Measurements from ENCODE around the gene CENPU. TPM values are rescaled to one million over a fixed set of nuclear protein-coding genes. Genes with fewer than 3 reads are reported as not detected.
A peak's percentile ranks its signal among the peaks of the same experiment; 100 is the strongest.
"Not testable (repeated sequence)": the region's sequence is repeated elsewhere in the genome, so short reads cannot be mapped to it uniquely, and the experiment has no call there.

CENPU gene
- total RNA-seq, 2 donors from 2014 or later = 80.9 to 82.3 TPM

DNA sequence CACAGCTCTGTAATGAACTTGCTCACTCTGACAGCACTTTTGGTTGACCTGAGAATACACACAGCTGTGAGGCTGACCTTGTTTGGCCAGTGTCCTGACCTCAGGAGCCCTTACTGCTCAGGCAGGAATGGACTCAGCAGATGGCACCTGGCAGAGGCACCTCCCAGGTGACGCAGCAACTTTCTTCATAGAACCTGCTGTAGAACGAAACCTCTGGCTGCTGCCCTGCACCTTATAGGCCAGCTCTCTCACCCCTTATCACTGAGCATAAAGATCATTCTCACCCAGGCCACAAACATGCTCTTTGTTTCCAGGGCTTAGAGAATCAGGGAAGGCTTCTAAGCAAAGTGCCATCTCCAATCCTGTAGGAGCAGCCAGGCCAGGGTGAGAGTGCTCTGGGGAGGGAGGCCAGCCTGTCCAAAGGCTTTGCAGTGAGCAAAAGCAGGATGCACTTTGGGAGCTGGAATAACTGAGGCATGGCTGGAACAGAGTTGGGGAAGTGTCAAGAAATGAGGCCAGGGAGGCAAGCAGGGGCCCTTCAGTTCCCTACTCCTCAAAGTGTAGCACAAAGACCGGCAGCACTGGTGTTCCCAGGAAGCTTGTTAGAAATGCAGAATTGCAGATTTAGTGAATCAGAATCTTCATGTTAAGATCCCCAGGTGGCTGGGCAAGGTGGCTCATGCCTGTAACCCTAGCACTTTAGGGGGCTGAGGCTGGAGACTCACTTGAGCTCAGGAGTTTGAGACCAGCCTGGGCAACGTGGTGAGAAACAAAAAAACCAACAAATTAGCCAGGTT is 13.3 kb upstream of the CENPU start:
- Mint-ChIP-seq H3K27me3 (ENCODE audit: low read depth) (no peaks in the 10 kb centered on the region), H3K4me3 (no peak overlapping the region), H3K36me3 (ENCODE audit: insufficient read depth in 2 of 2) (no peaks in the 10 kb centered on the region), H3K9me3 (no peaks in the 10 kb centered on the region), H3K27ac (no peak overlapping the region), H3K4me1 (ENCODE audit: low read depth) (peaks cover 21% of the 10 kb centered on the region)
- DNase-seq (no peak), ATAC-seq (replicated peaks in 1 of 2) (no peak)

GRCh38 chr4:184745831-184746795 is 12.2 kb upstream of the CENPU start:
- H3K36me3 Mint-ChIP-seq (ENCODE audit: insufficient read depth in 2 of 2) = no peaks in the 10 kb centered on the region
- peak overlapping the region; percentile 29 for H3K27ac Mint-ChIP-seq
- peaks cover 15% of the 10 kb centered on the region for H3K4me1 Mint-ChIP-seq (ENCODE audit: low read depth)
- H3K27me3 Mint-ChIP-seq (ENCODE audit: low read depth) = no peaks in the 10 kb centered on the region
- ATAC-seq (replicated peaks in 1 of 2) (peak; percentile 85 to 88), DNase-seq (peak; percentile 80)
- peak overlapping the region in 1 of 2 donors; percentile 8 for H3K4me3 Mint-ChIP-seq
- H3K9me3 Mint-ChIP-seq = no peaks in the 10 kb centered on the region

DNA sequence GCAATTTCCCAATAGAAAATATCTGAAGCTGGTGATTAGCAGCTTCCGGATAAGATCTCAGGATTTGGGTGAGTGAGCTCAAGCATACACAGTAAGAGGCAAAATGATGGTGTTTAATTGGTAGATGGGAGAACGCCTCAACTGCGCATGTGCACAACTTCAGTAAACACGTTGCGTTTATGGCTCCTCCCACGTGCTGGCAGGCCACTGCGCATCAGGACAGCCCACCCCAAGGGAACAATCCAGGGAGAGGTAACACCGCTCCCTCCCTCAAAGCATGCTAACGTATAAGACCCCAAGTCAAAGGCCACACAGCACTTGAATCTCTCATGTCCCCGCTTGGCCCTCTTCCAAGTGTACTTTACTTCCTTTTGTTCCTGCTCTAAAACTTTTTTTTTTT is 10.3 kb upstream of the CENPU start:
- Mint-ChIP-seq H3K4me3 (no peak overlapping the region), H3K27ac (no peak overlapping the region), H3K27me3 (ENCODE audit: low read depth) (no peaks in the 10 kb centered on the region), H3K9me3 (no peaks in the 10 kb centered on the region), H3K4me1 (ENCODE audit: low read depth) (peaks cover 24% of the 10 kb centered on the region), H3K36me3 (ENCODE audit: insufficient read depth in 2 of 2) (no peaks in the 10 kb centered on the region)
- DNase-seq (no peak), ATAC-seq (replicated peaks in 1 of 2) (no peak)

- H3K4me3 Mint-ChIP-seq = no peak overlapping the region
- H3K4me1 Mint-ChIP-seq (ENCODE audit: low read depth) = peaks cover 24% of the 10 kb centered on the region
- DNase-seq (no peak), ATAC-seq (replicated peaks in 1 of 2) (no peak)
- H3K27me3 Mint-ChIP-seq (ENCODE audit: low read depth) = no peaks in the 10 kb centered on the region
- H3K27ac Mint-ChIP-seq = no peak overlapping the region
- no peaks in the 10 kb centered on the region for H3K36me3 Mint-ChIP-seq (ENCODE audit: insufficient read depth in 2 of 2)
- H3K9me3 Mint-ChIP-seq = no peaks in the 10 kb centered on the region
These were observed 9.8 kb upstream of the CENPU start for GRCh38 chr4:184743650-184744049.

DNA sequence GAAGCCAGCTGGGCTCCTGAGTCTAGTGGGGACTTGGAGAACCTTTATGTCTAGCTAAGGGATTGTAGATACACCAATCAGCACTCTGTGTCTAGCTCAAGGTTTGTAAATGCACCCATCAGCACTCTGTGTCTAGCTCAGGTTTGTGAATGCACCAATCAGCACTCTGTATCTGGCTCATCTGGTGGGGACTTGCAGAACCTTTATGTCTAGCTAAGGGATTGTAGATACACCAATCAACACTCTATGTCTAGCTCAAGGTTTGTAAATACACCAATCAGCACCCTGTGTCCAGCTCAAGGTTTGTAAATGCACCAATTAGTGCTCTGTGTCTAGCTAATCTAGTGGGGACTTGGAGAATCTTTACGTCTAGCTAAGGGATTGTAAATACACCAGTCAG is 7.8 kb upstream of the CENPU start:
- DNase-seq; H3K9me3 Mint-ChIP-seq; H3K27ac Mint-ChIP-seq; H3K36me3 Mint-ChIP-seq (ENCODE audit: insufficient read depth in 2 of 2); ATAC-seq (replicated peaks in 1 of 2); H3K27me3 Mint-ChIP-seq (ENCODE audit: low read depth); H3K4me3 Mint-ChIP-seq: not testable (repeated sequence)
- peaks cover 18% of the 10 kb centered on the region for H3K4me1 Mint-ChIP-seq (ENCODE audit: low read depth)

GRCh38 chr4:184740980-184741391 is 7.1 kb upstream of the CENPU start:
- Mint-ChIP-seq H3K36me3 (ENCODE audit: insufficient read depth in 2 of 2) (no peaks in the 10 kb centered on the region), H3K27me3 (ENCODE audit: low read depth) (no peaks in the 10 kb centered on the region), H3K9me3 (no peaks in the 10 kb centered on the region), H3K4me3 (no peak overlapping the region), H3K4me1 (ENCODE audit: low read depth) (peaks cover 12% of the 10 kb centered on the region), H3K27ac (no peak overlapping the region)
- DNase-seq (no peak), ATAC-seq (replicated peaks in 1 of 2) (no peak)

GRCh38 chr4:184739575-184739974 is 5.7 kb upstream of the CENPU start:
- H3K9me3 Mint-ChIP-seq; H3K4me3 Mint-ChIP-seq; ATAC-seq (replicated peaks in 1 of 2); H3K36me3 Mint-ChIP-seq (ENCODE audit: insufficient read depth in 2 of 2); H3K27me3 Mint-ChIP-seq (ENCODE audit: low read depth); DNase-seq: not testable (repeated sequence)
- Mint-ChIP-seq H3K27ac (peak overlapping the region; percentile 12), H3K4me1 (ENCODE audit: low read depth) (peaks cover 12% of the 10 kb centered on the region)

DNA sequence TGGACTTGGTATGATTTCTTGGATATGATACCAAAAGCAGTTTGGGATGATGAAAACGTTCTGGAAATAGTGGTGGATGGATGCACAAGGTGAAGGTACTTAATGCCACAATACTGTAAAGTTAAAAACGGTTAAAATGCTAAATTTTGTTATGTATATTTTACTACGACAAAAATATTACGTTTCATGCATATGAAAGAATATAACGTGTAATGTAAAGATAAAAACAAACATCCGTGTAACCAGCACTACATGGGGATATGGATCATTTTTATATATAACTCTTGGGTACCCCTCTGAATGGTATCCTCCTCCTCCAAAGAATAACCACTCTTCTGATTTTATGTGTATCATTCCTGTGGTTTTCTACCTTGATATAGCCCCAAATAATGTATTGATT is 862 bp upstream of the CENPU start:
- no peak for DNase-seq
- Mint-ChIP-seq H3K27me3 (ENCODE audit: low read depth) (no peaks in the 10 kb centered on the region), H3K4me3 (peak overlapping the region; percentile 99 to 100), H3K27ac (no peak overlapping the region), H3K4me1 (ENCODE audit: low read depth) (peaks cover 36% of the 10 kb centered on the region), H3K9me3 (no peaks in the 10 kb centered on the region), H3K36me3 (ENCODE audit: insufficient read depth in 2 of 2) (peaks cover 2 to 17% of the 10 kb centered on the region in 2 donors)
- no peak for ATAC-seq (replicated peaks in 1 of 2)

DNA sequence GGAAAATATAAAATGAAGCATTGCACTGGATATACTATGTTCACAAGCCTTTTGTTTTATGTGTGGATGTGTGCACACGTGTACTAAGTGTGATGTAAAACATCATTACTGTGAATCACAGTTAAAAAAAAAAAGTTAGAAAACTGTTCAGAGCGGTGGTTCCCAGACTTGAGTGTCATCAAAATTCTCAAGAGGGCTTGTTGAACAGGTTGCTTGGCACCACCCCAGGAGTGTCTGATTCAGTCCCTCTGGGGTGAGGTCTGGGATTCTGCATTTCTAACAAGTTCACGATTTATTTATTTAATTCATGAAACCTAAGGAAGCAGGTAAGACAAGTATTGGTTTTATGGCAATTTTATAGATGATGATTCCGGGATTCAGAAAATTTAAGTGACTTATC is 1.8 kb downstream of the CENPU start:
- no peaks in the 10 kb centered on the region for H3K9me3 Mint-ChIP-seq
- H3K27ac Mint-ChIP-seq = peak overlapping the region; percentile 84
- no peaks in the 10 kb centered on the region for H3K27me3 Mint-ChIP-seq (ENCODE audit: low read depth)
- ATAC-seq (replicated peaks in 1 of 2) (no peak), DNase-seq (peak in 1 of 2 donors; percentile 16)
- peaks cover 9 to 37% of the 10 kb centered on the region in 2 donors for H3K36me3 Mint-ChIP-seq (ENCODE audit: insufficient read depth in 2 of 2)
- H3K4me1 Mint-ChIP-seq (ENCODE audit: low read depth) = peaks cover 31% of the 10 kb centered on the region
- peak overlapping the region; percentile 99 to 100 for H3K4me3 Mint-ChIP-seq

GRCh38 chr4:184731056-184731455 is 2.8 kb downstream of the CENPU start:
- H3K4me3 Mint-ChIP-seq = peak overlapping the region in 1 of 2 donors; percentile 46
- no peaks in the 10 kb centered on the region for H3K9me3 Mint-ChIP-seq
- ATAC-seq (replicated peaks in 1 of 2) (no peak), DNase-seq (no peak)
- H3K27ac Mint-ChIP-seq = peak overlapping the region; percentile 73
- peaks cover 31% of the 10 kb centered on the region for H3K4me1 Mint-ChIP-seq (ENCODE audit: low read depth)
- peaks cover 11 to 44% of the 10 kb centered on the region in 2 donors for H3K36me3 Mint-ChIP-seq (ENCODE audit: insufficient read depth in 2 of 2)
- no peaks in the 10 kb centered on the region for H3K27me3 Mint-ChIP-seq (ENCODE audit: low read depth)

DNA sequence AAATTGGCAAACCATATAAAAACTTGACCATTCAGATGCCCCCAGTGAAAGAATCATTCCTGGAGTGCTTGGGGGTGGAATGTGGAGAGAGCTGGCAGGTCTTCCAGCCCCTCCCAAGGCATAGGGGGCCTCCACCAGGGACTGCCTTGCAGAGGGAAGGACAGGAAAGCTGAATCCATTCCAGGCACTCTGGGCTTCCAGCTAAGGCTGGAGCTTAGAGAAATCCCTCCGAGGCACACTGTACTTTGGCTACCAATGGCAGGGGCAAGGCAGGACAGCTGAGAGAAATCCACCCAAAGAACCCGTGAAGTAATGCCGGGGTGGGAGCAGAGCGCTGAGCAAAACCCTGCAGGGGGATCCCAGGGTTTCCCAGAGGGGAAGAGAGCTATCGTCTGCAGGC is 4.0 kb downstream of the CENPU start:
- Mint-ChIP-seq H3K27ac (no peak overlapping the region), H3K36me3 (ENCODE audit: insufficient read depth in 2 of 2) (peaks cover 13 to 51% of the 10 kb centered on the region in 2 donors), H3K4me3 (no peak overlapping the region), H3K27me3 (ENCODE audit: low read depth) (no peaks in the 10 kb centered on the region), H3K9me3 (no peaks in the 10 kb centered on the region), H3K4me1 (ENCODE audit: low read depth) (peaks cover 31% of the 10 kb centered on the region)
- DNase-seq = no peak
- no peak for ATAC-seq (replicated peaks in 1 of 2)

- no peaks in the 10 kb centered on the region for H3K27me3 Mint-ChIP-seq (ENCODE audit: low read depth)
- H3K27ac Mint-ChIP-seq = no peak overlapping the region
- ATAC-seq (replicated peaks in 1 of 2) = no peak
- DNase-seq = no peak
- H3K4me1 Mint-ChIP-seq (ENCODE audit: low read depth) = peaks cover 24% of the 10 kb centered on the region
- no peaks in the 10 kb centered on the region for H3K9me3 Mint-ChIP-seq
- H3K36me3 Mint-ChIP-seq (ENCODE audit: insufficient read depth in 2 of 2) = peaks cover 16 to 61% of the 10 kb centered on the region in 2 donors
- H3K4me3 Mint-ChIP-seq = no peak overlapping the region
These were observed 5.0 kb downstream of the CENPU start for GRCh38 chr4:184728858-184729257.

GRCh38 chr4:184727430-184727829 is 6.5 kb downstream of the CENPU start:
- DNase-seq (no peak), ATAC-seq (replicated peaks in 1 of 2) (no peak)
- Mint-ChIP-seq H3K4me1 (ENCODE audit: low read depth) (peaks cover 14% of the 10 kb centered on the region), H3K36me3 (ENCODE audit: insufficient read depth in 2 of 2) (peaks cover 20 to 68% of the 10 kb centered on the region in 2 donors), H3K9me3 (no peaks in the 10 kb centered on the region), H3K4me3 (no peak overlapping the region), H3K27me3 (ENCODE audit: low read depth) (no peaks in the 10 kb centered on the region), H3K27ac (no peak overlapping the region)
